ENCODE measurements around the gene FXYD5.

FXYD5 gene

GRCh38 chr19:35154525-35155406 is at the start of gene FXYD5:
FXYD5 (plus strand) TSS chr19:35154735; CDS start chr19:35155551, 816 bp downstream.
- Histone ChIP-seq H3K27ac (ENCODE audit: poor library complexity, severe bottlenecking) (peak within 1 kb of the TSS; percentile 44), H3K27me3 (ENCODE audit: insufficient read depth, poor library complexity, severe bottlenecking) (no peaks in the 10 kb centered on the region), H3K36me3 (ENCODE audit: low read depth) (peaks cover 35% of the 10 kb centered on the region), H3K4me3 (ENCODE audit: severe bottlenecking) (peak within 1 kb of the TSS; percentile 80), H3K4me1 (ENCODE audit: insufficient read depth, poor library complexity, severe bottlenecking) (no peaks in the 10 kb centered on the region), H3K9me3 (ENCODE audit: severe bottlenecking) (no peaks in the 10 kb centered on the region)
- ATAC-seq (ENCODE audit: low read depth) = peak; percentile 80
- no peak for TF ChIP-seq CTCF (IDR thresholded peaks at IDR 0.05; ENCODE audit: poor library complexity, severe bottlenecking)
- no peak for DNase-seq (ENCODE audit: low spot score)

GRCh38 chr19:35105047-35105410 is 49.5 kb upstream of the FXYD5 start:
- Histone ChIP-seq H3K4me1 (ENCODE audit: insufficient read depth, poor library complexity, severe bottlenecking) (peaks cover 12% of the 10 kb centered on the region), H3K36me3 (ENCODE audit: low read depth) (no peaks in the 10 kb centered on the region), H3K27ac (ENCODE audit: poor library complexity, severe bottlenecking) (no peak overlapping the region), H3K9me3 (ENCODE audit: severe bottlenecking) (no peaks in the 10 kb centered on the region), H3K27me3 (ENCODE audit: insufficient read depth, poor library complexity, severe bottlenecking) (no peaks in the 10 kb centered on the region), H3K4me3 (ENCODE audit: severe bottlenecking) (no peak overlapping the region)
- ATAC-seq (ENCODE audit: low read depth) (no peak), DNase-seq (ENCODE audit: low spot score) (no peak)
- TF ChIP-seq CTCF (IDR thresholded peaks at IDR 0.05; ENCODE audit: poor library complexity, severe bottlenecking) = no peak

DNA sequence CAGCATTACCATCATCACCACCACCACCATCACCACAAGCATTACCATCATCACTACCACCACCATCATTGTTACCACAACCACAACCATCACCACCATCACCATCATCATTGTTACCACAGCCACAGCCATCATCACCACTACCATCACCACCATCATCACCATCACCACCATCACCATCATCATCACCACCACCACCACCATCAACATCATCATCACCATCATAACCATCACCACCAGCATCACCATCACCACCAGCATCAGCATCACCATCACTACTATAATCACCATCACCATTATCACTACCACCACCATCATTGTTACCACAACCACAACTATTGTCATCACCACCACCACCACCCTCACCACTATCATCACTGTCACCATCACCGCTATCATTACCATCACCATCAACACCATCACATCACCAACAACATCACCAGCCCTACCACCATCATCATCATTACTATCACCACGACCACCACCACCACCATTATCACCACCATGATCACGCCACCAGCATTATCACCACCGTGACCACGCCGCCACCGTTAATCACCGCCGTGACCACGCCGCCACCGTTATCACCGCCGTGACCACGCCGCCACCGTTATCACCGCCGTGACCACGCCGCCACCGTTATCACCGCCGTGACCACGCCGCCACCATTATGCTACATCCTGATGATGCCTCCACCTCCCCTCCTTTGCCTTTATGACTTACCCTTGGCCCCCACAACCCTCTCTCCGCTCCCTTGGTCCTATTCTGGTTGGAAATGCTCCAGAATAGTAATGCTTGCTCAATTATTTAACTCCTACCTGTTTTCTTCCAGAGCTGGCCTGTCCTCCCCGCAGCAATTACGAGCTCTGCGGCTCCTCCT is 48.9 kb upstream of the FXYD5 start:
- Histone ChIP-seq H3K36me3 (ENCODE audit: low read depth) (no peaks in the 10 kb centered on the region), H3K27ac (ENCODE audit: poor library complexity, severe bottlenecking) (no peak overlapping the region), H3K4me3 (ENCODE audit: severe bottlenecking) (no peak overlapping the region), H3K27me3 (ENCODE audit: insufficient read depth, poor library complexity, severe bottlenecking) (no peaks in the 10 kb centered on the region), H3K4me1 (ENCODE audit: insufficient read depth, poor library complexity, severe bottlenecking) (peaks cover 12% of the 10 kb centered on the region), H3K9me3 (ENCODE audit: severe bottlenecking) (no peaks in the 10 kb centered on the region)
- no peak for TF ChIP-seq CTCF (IDR thresholded peaks at IDR 0.05; ENCODE audit: poor library complexity, severe bottlenecking)
- ATAC-seq (ENCODE audit: low read depth) = no peak
- no peak for DNase-seq (ENCODE audit: low spot score)

DNA sequence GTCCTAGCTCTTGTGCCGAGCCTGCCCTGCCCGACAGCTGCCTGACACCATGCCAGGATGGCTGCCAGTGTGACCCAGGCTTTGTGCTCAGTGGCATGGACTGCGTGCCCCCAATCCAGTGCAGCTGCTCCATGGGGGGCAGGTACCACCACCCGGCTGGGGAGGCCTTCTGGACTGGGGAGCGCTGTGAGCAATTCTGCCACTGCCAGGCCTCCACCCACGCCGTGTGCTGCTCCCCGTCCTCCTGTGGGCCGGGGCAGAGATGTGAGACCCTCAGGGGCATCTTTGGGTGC is 48.3 kb upstream of the FXYD5 start:
- no peaks in the 10 kb centered on the region for H3K27me3 ChIP-seq (ENCODE audit: insufficient read depth, poor library complexity, severe bottlenecking)
- no peaks in the 10 kb centered on the region for H3K36me3 ChIP-seq (ENCODE audit: low read depth)
- no peak for TF ChIP-seq CTCF (IDR thresholded peaks at IDR 0.05; ENCODE audit: poor library complexity, severe bottlenecking)
- DNase-seq (ENCODE audit: low spot score) = no peak
- H3K27ac ChIP-seq (ENCODE audit: poor library complexity, severe bottlenecking) = no peak overlapping the region
- H3K4me3 ChIP-seq (ENCODE audit: severe bottlenecking) = no peak overlapping the region
- no peak for ATAC-seq (ENCODE audit: low read depth)
- peaks cover 12% of the 10 kb centered on the region for H3K4me1 ChIP-seq (ENCODE audit: insufficient read depth, poor library complexity, severe bottlenecking)
- no peaks in the 10 kb centered on the region for H3K9me3 ChIP-seq (ENCODE audit: severe bottlenecking)

Data from RWPE2 (cell line).